ENCODE measurements around the gene ENDOG.

Gene ENDOG

DNA sequence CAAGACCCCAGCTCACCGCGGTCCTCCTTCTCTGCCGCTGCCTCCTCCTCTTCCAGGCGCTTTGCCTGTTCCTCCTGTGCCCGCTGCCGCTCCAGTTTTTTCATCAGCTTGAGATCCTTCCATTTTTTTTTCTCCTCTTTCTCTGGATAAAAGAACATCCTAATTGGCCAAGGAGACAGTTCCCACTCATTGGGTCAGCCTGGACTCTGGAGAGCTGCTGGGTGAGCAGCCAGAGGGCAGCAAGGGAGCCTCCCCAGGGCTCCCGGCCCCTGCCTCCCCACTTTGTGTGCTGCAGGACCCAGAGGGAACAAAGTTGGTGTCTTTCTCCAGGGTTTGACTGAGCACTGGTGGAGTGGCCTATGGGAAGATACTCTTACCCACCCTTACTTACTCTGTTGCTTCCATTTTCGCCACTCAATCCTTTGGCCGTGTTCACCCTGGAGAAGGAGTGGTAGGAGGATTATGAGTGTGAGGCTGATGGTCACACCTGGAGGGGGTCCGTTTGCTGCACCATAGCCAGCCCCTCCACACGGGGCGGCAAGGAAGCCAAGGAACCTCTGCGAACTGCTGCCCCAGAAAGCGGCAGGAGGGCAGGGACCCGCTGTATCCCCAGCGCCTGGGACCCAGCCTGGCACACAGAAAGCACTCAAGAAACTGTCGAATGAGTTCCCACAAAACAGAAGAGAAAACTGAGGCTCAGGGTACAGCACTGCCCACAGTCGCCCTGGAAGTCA lies 10.6 kb downstream of the ENDOG start:
- TF ChIP-seq, protein P1, sequence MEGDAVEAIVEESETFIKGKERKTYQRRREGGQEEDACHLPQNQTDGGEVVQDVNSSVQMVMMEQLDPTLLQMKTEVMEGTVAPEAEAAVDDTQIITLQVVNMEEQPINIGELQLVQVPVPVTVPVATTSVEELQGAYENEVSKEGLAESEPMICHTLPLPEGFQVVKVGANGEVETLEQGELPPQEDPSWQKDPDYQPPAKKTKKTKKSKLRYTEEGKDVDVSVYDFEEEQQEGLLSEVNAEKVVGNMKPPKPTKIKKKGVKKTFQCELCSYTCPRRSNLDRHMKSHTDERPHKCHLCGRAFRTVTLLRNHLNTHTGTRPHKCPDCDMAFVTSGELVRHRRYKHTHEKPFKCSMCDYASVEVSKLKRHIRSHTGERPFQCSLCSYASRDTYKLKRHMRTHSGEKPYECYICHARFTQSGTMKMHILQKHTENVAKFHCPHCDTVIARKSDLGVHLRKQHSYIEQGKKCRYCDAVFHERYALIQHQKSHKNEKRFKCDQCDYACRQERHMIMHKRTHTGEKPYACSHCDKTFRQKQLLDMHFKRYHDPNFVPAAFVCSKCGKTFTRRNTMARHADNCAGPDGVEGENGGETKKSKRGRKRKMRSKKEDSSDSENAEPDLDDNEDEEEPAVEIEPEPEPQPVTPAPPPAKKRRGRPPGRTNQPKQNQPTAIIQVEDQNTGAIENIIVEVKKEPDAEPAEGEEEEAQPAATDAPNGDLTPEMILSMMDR (IDR thresholded peaks at IDR 0.05; ENCODE audit: low read depth, low read length), result no peak
- TF ChIP-seq, protein P2, sequence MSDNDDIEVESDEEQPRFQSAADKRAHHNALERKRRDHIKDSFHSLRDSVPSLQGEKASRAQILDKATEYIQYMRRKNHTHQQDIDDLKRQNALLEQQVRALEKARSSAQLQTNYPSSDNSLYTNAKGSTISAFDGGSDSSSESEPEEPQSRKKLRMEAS (IDR thresholded peaks at IDR 0.05; ENCODE audit: low read depth, low read length), result no peak
- no peak for TF ChIP-seq MYC (IDR thresholded peaks at IDR 0.05; ENCODE audit: low read depth, low read length)
- TF ChIP-seq POLR2A (IDR thresholded peaks at IDR 0.05; ENCODE audit: extremely low read depth, insufficient read length), result no peak
- H3K4me3 ChIP-seq (ENCODE audit: low read depth, low read length), result peak overlapping the region; percentile 89
- no peak for DNase-seq (ENCODE audit: low read depth)

DNA sequence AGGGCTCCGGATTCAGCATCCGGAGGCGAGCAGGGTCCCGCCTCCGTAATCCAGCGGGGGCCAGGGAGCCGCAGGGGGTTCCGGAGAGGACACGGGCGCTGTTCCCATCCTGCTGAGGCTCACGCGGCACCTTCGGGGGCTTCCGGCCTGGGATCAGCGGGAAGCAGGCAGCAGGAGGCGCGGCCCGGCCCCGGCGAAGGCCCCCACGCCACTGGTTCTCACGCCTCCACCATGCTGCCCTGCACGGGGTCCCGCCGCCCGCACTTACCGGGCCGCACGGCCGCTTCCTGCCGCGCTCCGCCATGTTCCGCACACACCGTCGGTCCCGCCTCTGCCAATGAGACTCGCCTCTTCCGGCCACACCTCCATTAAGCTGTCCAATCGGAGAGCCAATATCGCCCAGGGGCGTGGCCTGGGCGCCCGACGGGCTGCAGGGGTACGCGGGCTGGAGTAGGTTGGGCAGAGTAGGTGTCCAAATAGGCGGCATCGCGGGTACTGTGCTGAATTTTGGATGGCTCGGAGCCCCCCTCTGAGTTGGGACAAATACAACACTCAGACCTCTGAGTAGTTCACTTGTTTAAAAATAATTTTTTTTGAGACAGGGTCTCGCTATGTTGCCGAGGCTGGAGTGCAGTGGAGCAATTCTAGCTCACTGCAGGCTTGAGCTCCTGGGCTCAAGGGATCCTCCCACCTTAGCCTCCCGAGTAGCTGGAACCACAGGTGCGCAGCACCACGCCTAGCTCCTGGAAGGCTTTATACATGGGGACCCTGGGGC lies 11.4 kb downstream of the ENDOG start, which contains the start of gene SPOUT1:
TSS of gene SPOUT1 (minus strand) at position 318 of the 775 bp plus-strand sequence. CDS start at position 304, 14 bp downstream.
- TF ChIP-seq, protein P2 (IDR thresholded peaks at IDR 0.05; ENCODE audit: low read depth, low read length), result peak; percentile 80
- TF ChIP-seq, protein P1 (IDR thresholded peaks at IDR 0.05; ENCODE audit: low read depth, low read length), result no peak
- TF ChIP-seq POLR2A (IDR thresholded peaks at IDR 0.05; ENCODE audit: extremely low read depth, insufficient read length) (peak; percentile 81), MYC (IDR thresholded peaks at IDR 0.05; ENCODE audit: low read depth, low read length) (peak; percentile 91)
- H3K4me3 ChIP-seq (ENCODE audit: low read depth, low read length), result peak within 1 kb of the TSS; percentile 89
- peak; percentile 95 for DNase-seq (ENCODE audit: low read depth)

DNA sequence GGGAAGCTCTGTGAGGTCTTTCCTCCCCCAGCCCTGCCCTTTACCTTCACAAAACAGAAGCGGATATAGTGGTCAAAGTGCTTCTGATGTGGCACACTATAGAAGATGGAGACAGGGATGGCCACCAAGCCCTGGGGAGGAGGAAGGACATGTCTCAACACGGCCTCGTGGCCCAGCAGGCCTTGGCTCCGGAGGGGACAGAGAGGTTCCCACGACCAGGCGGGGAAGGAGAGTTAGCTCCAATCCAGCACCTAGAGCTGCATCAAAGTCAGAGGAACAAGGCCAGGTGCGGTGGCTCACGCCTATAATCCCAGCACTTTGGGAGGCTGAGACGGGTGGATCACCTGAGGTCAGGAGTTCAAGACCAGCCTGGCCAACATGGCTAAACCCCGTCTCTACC lies 15.4 kb downstream of the ENDOG start:
- TF ChIP-seq MYC (IDR thresholded peaks at IDR 0.05; ENCODE audit: low read depth, low read length), result no peak
- no peak for TF ChIP-seq POLR2A (IDR thresholded peaks at IDR 0.05; ENCODE audit: extremely low read depth, insufficient read length)
- TF ChIP-seq, protein P1 (IDR thresholded peaks at IDR 0.05; ENCODE audit: low read depth, low read length), result no peak
- TF ChIP-seq, protein P2 (IDR thresholded peaks at IDR 0.05; ENCODE audit: low read depth, low read length), result no peak
- no peak overlapping the region for H3K4me3 ChIP-seq (ENCODE audit: low read depth, low read length)
- DNase-seq (ENCODE audit: low read depth), result no peak

DNA sequence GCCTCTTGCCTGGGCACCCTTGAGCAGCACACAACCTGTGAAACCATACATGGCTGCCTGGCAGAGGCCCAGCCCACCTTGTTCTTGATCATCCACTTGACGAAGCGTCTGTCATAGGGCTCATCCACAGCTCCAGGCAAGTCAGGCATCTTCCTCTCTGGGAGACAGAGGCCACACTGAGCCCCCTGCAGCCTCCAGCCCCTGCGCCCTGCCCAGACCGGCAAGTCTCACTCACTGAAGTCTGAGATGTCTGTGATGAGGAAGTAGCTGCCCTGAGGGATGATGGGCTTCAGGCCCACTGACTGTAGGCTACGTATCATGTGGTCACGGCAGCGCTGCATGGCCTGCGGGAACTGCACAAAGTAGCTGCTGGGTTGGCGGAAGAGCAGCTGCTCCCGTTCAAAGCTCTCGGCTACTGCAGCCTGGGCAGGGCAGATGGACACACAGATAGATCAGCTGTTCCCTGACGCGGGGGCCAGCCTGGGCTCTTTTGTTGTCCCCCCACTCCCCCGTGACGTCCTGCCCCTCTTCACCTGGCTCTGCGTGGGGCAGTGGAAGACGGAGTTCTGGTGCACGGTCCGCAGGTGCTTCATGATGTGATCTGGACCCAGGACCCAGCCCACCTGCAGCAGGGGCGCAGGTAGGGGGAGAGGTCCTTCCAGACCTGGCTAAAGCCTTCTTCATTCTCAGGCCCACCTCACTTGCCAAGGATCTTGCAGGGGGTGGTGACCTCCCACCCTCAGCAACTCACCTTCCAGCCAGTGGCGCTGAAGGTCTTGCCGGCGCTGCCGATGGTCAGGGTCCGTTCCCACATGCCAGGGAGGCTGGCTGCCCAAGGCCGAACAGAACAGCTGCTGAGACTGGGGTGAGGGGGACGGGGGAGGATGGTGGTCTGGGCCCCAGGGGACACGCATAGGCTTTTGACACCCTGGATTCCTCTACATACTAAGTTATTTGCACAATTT lies 17.2 kb downstream of the ENDOG start:
- no peak overlapping the region for H3K4me3 ChIP-seq (ENCODE audit: low read depth, low read length)
- DNase-seq (ENCODE audit: low read depth), result no peak
- TF ChIP-seq, protein P2 (IDR thresholded peaks at IDR 0.05; ENCODE audit: low read depth, low read length), result no peak
- no peak for TF ChIP-seq POLR2A (IDR thresholded peaks at IDR 0.05; ENCODE audit: extremely low read depth, insufficient read length)
- no peak for TF ChIP-seq MYC (IDR thresholded peaks at IDR 0.05; ENCODE audit: low read depth, low read length)
- TF ChIP-seq, protein P1 (IDR thresholded peaks at IDR 0.05; ENCODE audit: low read depth, low read length), result no peak

DNA sequence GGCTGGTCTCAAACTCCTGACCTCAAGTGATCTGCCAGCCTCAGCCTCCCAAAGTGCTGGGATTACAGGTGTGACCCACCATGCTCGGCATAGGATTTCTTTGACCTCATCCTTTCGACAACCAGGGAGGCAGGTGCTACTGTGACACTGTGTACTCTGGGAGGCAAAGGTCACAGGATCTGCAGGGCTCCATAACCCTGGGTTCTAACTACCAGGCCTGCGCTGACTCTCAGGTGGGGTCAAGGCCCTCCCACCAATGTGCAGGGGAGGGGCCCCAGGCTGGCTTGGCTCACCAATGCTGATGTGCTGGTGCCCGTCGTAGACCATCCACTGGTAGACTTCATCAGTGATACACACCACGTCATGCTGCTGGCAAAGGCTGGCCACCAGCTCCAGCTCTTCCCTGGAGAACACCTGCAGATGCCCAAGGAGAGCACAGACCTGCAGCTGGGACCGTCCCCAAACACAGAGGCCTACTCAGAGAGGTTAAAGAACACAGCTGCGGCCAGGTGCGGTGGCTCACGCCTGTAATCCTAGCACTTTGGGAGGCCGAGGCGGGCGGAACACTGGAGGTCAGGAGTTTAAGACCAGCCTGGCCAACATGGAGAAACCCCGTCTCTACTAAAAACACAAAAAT lies 18.3 kb downstream of the ENDOG start:
- TF ChIP-seq, protein P1 (IDR thresholded peaks at IDR 0.05; ENCODE audit: low read depth, low read length), result no peak
- no peak for TF ChIP-seq POLR2A (IDR thresholded peaks at IDR 0.05; ENCODE audit: extremely low read depth, insufficient read length)
- TF ChIP-seq, protein P2 (IDR thresholded peaks at IDR 0.05; ENCODE audit: low read depth, low read length), result no peak
- no peak for DNase-seq (ENCODE audit: low read depth)
- no peak overlapping the region for H3K4me3 ChIP-seq (ENCODE audit: low read depth, low read length)
